ENCODE data around the gene BCAT1. TPM values are rescaled to one million over a fixed set of nuclear protein-coding genes. Genes with fewer than 3 reads are reported as not detected.
"Not testable (repeated sequence)": the region's sequence is repeated elsewhere in the genome, so short reads cannot be mapped to it uniquely, and the experiment has no call there.

Gene BCAT1
- polyA plus RNA-seq, 1 donor: 39.8 TPM

GRCh38 chr12:24926080-24926479, 22.8 kb downstream of the BCAT1 start:
- DNase-seq: not testable (repeated sequence)

- DNase-seq: no peak
These were observed 26.8 kb downstream of the BCAT1 start for GRCh38 chr12:24922090-24922489.

- DNase-seq: no peak
These were observed 27.5 kb downstream of the BCAT1 start for GRCh38 chr12:24921251-24922038.

GRCh38 chr12:24920141-24920540, 28.8 kb downstream of the BCAT1 start:
- no peak for DNase-seq

GRCh38 chr12:24919346-24920001, 29.4 kb downstream of the BCAT1 start:
- no peak for DNase-seq

GRCh38 chr12:24918596-24918995, 30.3 kb downstream of the BCAT1 start:
- DNase-seq: no peak

- DNase-seq: no peak
These were observed 33.4 kb downstream of the BCAT1 start for GRCh38 chr12:24915501-24915900.

GRCh38 chr12:24913953-24914352, 34.9 kb downstream of the BCAT1 start:
- DNase-seq: no peak

GRCh38 chr12:24913130-24913529, 35.8 kb downstream of the BCAT1 start:
- no peak for DNase-seq

- DNase-seq: no peak
These were observed 37.6 kb downstream of the BCAT1 start for GRCh38 chr12:24911271-24911791.

- DNase-seq: not testable (repeated sequence)
These were observed 38.7 kb downstream of the BCAT1 start for GRCh38 chr12:24910192-24910591.

GRCh38 chr12:24909667-24910066, 39.2 kb downstream of the BCAT1 start:
- no peak for DNase-seq

GRCh38 chr12:24907464-24907863, 41.4 kb downstream of the BCAT1 start:
- DNase-seq: no peak

GRCh38 chr12:24906141-24906540, 42.8 kb downstream of the BCAT1 start:
- no peak for DNase-seq

GRCh38 chr12:24905431-24905830, 43.5 kb downstream of the BCAT1 start:
- no peak for DNase-seq

GRCh38 chr12:24904871-24905270, 44.0 kb downstream of the BCAT1 start:
- DNase-seq: no peak

- DNase-seq: peak; percentile 29
These were observed 45.4 kb downstream of the BCAT1 start for GRCh38 chr12:24903329-24904088.

GRCh38 chr12:24902511-24903328, 46.2 kb downstream of the BCAT1 start:
- DNase-seq: peak; percentile 34

GRCh38 chr12:24901576-24902461, 47.1 kb downstream of the BCAT1 start:
- no peak for DNase-seq

GRCh38 chr12:24900196-24900595, 48.7 kb downstream of the BCAT1 start:
- DNase-seq: no peak

GRCh38 chr12:24899503-24900075, 49.3 kb downstream of the BCAT1 start:
- no peak for DNase-seq
